GM23338 (cell line): ENCODE data around the gene MAPRE2. TPM values are rescaled to one million over a fixed set of nuclear protein-coding genes. Genes with fewer than 3 reads are reported as not detected.

Experiments used
- ATAC-seq: fragments of 200-7000 bp; cut with Tn5 transposase; 3 replicates; pipeline ENCODE4 v1.9.1; 2020
- DNase-seq: peaks from one replicate; pipeline ENCODE4 v3.0.0-alpha.2; 2015; ENCODE audit warnings: low spot score
- H2AFZ ChIP-seq: fragments of 200-600 bp; sonication (generic); 2 replicates; pipeline ENCODE4 v1.8.0; 2016; ENCODE audit warnings: antibody characterized with exemption, mild to moderate bottlenecking, moderate library complexity
- H3F3A ChIP-seq: fragments of 200-600 bp; sonication (generic); replicated peaks from 2 replicates; pipeline ENCODE4 v1.8.0; 2017; ENCODE audit warnings: antibody characterized with exemption, mixed run types, low read depth
- H3K27ac ChIP-seq: fragments of 200-600 bp; sonication (generic); 2 replicates; pipeline ENCODE4 v1.6.1; 2016; ENCODE audit warnings: low read depth
- H3K27me3 ChIP-seq: fragments of 200-600 bp; sonication (generic); 2 replicates; pipeline ENCODE4 v1.8.0; 2016; ENCODE audit warnings: mild to moderate bottlenecking, mixed run types, moderate library complexity; ENCODE audit not compliant: insufficient read depth
- H3K36me3 ChIP-seq: fragments of 200-600 bp; sonication (generic); 2 replicates; pipeline ENCODE4 v1.8.0; 2016; ENCODE audit warnings: mild to moderate bottlenecking; ENCODE audit not compliant: insufficient read depth
- H3K4me1 ChIP-seq: fragments of 200-600 bp; sonication (generic); 2 replicates; pipeline ENCODE4 v1.8.0; 2016; ENCODE audit warnings: mild to moderate bottlenecking, moderate library complexity; ENCODE audit not compliant: insufficient read depth
- H3K4me2 ChIP-seq: fragments of 200-600 bp; sonication (generic); 2 replicates; pipeline ENCODE4 v1.7.1; 2017; ENCODE audit warnings: mixed run types
- H3K4me3 ChIP-seq: fragments of 200-600 bp; sonication (generic); 2 replicates; pipeline ENCODE4 v1.6.1; 2016; ENCODE audit warnings: mixed run types
- H3K79me2 ChIP-seq: fragments of 200-600 bp; sonication (generic); replicated peaks from 2 replicates; pipeline ENCODE4 v1.8.0; 2017; ENCODE audit warnings: mild to moderate bottlenecking; ENCODE audit not compliant: insufficient read depth
- H3K9me2 ChIP-seq: fragments of 200-600 bp; sonication (generic); 2 replicates; pipeline ENCODE4 v1.8.0; 2017; ENCODE audit not compliant: insufficient read depth
- H4K20me1 ChIP-seq: fragments of 200-600 bp; sonication (generic); replicated peaks from 2 replicates; pipeline ENCODE4 v1.8.0; 2017; ENCODE audit warnings: mild to moderate bottlenecking; ENCODE audit not compliant: insufficient read depth
- H3K27ac Mint-ChIP-seq: 2 replicates; pipeline ENCODE4 v1.8.0; 2020; ENCODE audit warnings: inconsistent platforms, mild to moderate bottlenecking, moderate library complexity, mixed read lengths
- H3K27me3 Mint-ChIP-seq: 3 replicates; pipeline ENCODE4 v1.8.0; 2022; ENCODE audit warnings: low read depth, mild to moderate bottlenecking, moderate library complexity, mixed read lengths, inconsistent platforms; ENCODE audit not compliant: insufficient read depth, poor library complexity
- H3K36me3 Mint-ChIP-seq: 3 replicates; pipeline ENCODE4 v1.8.0; 2021; ENCODE audit warnings: low read depth, mild to moderate bottlenecking, inconsistent platforms, moderate library complexity, mixed read lengths
- H3K4me1 Mint-ChIP-seq: 3 replicates; pipeline ENCODE4 v1.8.0; 2020; ENCODE audit warnings: mild to moderate bottlenecking, inconsistent platforms, mixed read lengths
- H3K4me3 Mint-ChIP-seq: 3 replicates; pipeline ENCODE4 v1.8.0; 2021; ENCODE audit warnings: moderate library complexity, mild to moderate bottlenecking, inconsistent platforms, mixed read lengths
- H3K9me3 Mint-ChIP-seq: 3 replicates; pipeline ENCODE4 v1.8.0; 2020; ENCODE audit warnings: moderate library complexity, mild to moderate bottlenecking, inconsistent platforms, mixed read lengths
- CTCF ChIP-seq, 2 experiments: fragments of 200-600 bp in 1 of 2; sonication (generic) in 1 of 2; conservative IDR thresholded peaks; 2 replicates each; pipeline versions ENCODE4 v1.5.1 to v1.6.1; 2016 to 2017; ENCODE audit warnings: antibody characterized with exemption in 2 of 2, low read depth in 2 of 2, mild to moderate bottlenecking in 2 of 2, moderate library complexity in 1 of 2
- EZH2 ChIP-seq: fragments of 200-600 bp; sonication (generic); IDR thresholded peaks from one replicate; pipeline ENCODE4 v1.8.0; 2017; ENCODE audit warnings: antibody characterized with exemption, mild to moderate bottlenecking, low read depth; ENCODE audit not compliant: unreplicated experiment
- EZH2phosphoT487 ChIP-seq: fragments of 200-600 bp; sonication (generic); IDR thresholded peaks from one replicate; pipeline ENCODE4 v1.8.1; 2018; ENCODE audit warnings: antibody characterized with exemption; ENCODE audit not compliant: unreplicated experiment
- STAT1 ChIP-seq: IDR thresholded peaks from one replicate; pipeline ENCODE4 v1.6.1; 2016; ENCODE audit warnings: antibody characterized with exemption; ENCODE audit not compliant: unreplicated experiment
- ZNF114 ChIP-seq: fragments of 250-450 bp; sonication (Bioruptor Pico); IDR thresholded peaks from 2 replicates; pipeline ENCODE4 v1.5.0; 2020; ENCODE audit warnings: mild to moderate bottlenecking, moderate library complexity
- ZNF331 ChIP-seq: fragments of 250-450 bp; sonication (Bioruptor Pico); IDR thresholded peaks from 2 replicates; pipeline ENCODE4 v1.5.0; 2020; ENCODE audit warnings: low read depth, mild to moderate bottlenecking, moderate library complexity
- ZNF462 ChIP-seq: fragments of 250-450 bp; sonication (Bioruptor Pico); IDR thresholded peaks from 2 replicates; pipeline ENCODE4 v1.5.0; 2020; ENCODE audit warnings: mild to moderate bottlenecking, moderate library complexity
- polyA plus RNA-seq: library from polyadenylated mRNA; unstranded; fragments of >200 nt; fragmentation: Nextera tagmentation; extraction: Ambion mirVana; gene quantifications from 2 replicates; pipeline ENCODE4 v1.2.1, GENCODE V29; 2016
- total RNA-seq: library from RNA; depleted of rRNA; stranded (reverse); fragments of >200 nt; shearing (Covaris generic); gene quantifications from 2 replicates; pipeline ENCODE4 v1.2.3, GENCODE V29; 2014

Gene MAPRE2
- total and polyA plus RNA-seq, 2 experiments from 2014 or later, result 17.8 to 40.4 TPM

GRCh38 chr18:35045806-35046205, 4.6 kb downstream of the MAPRE2 start (continued):
- TF ChIP-seq ZNF462 (CRISPR knock-in tag) (no peak), ZNF114 (CRISPR knock-in tag) (no peak), STAT1 (no peak), ZNF331 (CRISPR knock-in tag) (no peak), EZH2 (no peak), EZH2phosphoT487 (no peak)

GRCh38 chr18:35047697-35048292, 6.6 kb downstream of the MAPRE2 start:
- H3K4me1 Mint-ChIP-seq, result peaks cover 61% of the 10 kb centered on the region
- H3K9me3 Mint-ChIP-seq, result no peaks in the 10 kb centered on the region; the same call in 2 of the 3 replicates
- Histone ChIP-seq H4K20me1 (peaks cover 3% of the 10 kb centered on the region; the same call in 1 of the 2 replicates), H3K36me3 (no peaks in the 10 kb centered on the region), H2AFZ (no peak overlapping the region), H3K4me3 (no peak overlapping the region), H3K4me1 (peaks cover 38% of the 10 kb centered on the region), H3K4me2 (no peak overlapping the region), H3K27ac (no peak overlapping the region), H3K9me2 (no peaks in the 10 kb centered on the region), H3K27me3 (no peaks in the 10 kb centered on the region), H3F3A (no peaks in the 10 kb centered on the region), H3K79me2 (peaks cover 97% of the 10 kb centered on the region)
- no peak overlapping the region for H3K4me3 Mint-ChIP-seq
- ATAC-seq, result no peak
- no peak overlapping the region; the same call in 1 of the 2 replicates for H3K27ac Mint-ChIP-seq
- no peak for DNase-seq
- no peaks in the 10 kb centered on the region for H3K27me3 Mint-ChIP-seq
- peaks cover 4% of the 10 kb centered on the region; the same call in 1 of the 3 replicates for H3K36me3 Mint-ChIP-seq
- TF ChIP-seq CTCF (conservative IDR thresholded peaks at IDR 0.05; ENCODE audit: low read depth in 2 of 2) (no peak), ZNF462 (CRISPR knock-in tag) (no peak)
